HepG2 (cell line): Measurements from ENCODE around the gene GPATCH8. TPM values are rescaled to one million over a fixed set of nuclear protein-coding genes. Genes with fewer than 3 reads are reported as not detected.
A peak's percentile ranks its signal among the peaks of the same experiment; 100 is the strongest.

Experiments
- ARNT2 ChIP-seq: sonication (generic); formaldehyde crosslinking; IDR thresholded peaks from 2 replicates; pipeline ENCODE4 v1.8.0; 2022; ENCODE audit warnings: mild to moderate bottlenecking, low read depth, missing genetic modification reagents, moderate library complexity
- MAZ ChIP-seq, 2 experiments: sonication (generic) in 1 of 2; formaldehyde crosslinking in 1 of 2; IDR thresholded peaks; 2 replicates each; pipeline versions ENCODE4 v1.5.0 to v1.6.1; 2012 to 2020; ENCODE audit warnings: low read depth in 2 of 2, mild to moderate bottlenecking in 2 of 2, borderline replicate concordance in 1 of 2, improper control_type of control experiment in 1 of 2, low read length in 1 of 2, missing genetic modification reagents in 1 of 2, moderate library complexity in 1 of 2
- NCOA1 ChIP-seq: sonication (generic); formaldehyde crosslinking; IDR thresholded peaks from 2 replicates; pipeline ENCODE4 v1.9.0; 2021; ENCODE audit warnings: missing genetic modification reagents
- RNF2 ChIP-seq: fragments of 450-650 bp; conservative IDR thresholded peaks from 2 replicates; pipeline ENCODE4 v1.6.1; 2016; ENCODE audit warnings: low read depth
- SAP130 ChIP-seq: IDR thresholded peaks from 2 replicates; pipeline ENCODE4 v1.6.1; 2016; ENCODE audit warnings: low read depth
- SCMH1 ChIP-seq: sonication (generic); formaldehyde crosslinking; IDR thresholded peaks from 2 replicates; pipeline ENCODE4 v1.9.0; 2021; ENCODE audit warnings: missing genetic modification reagents, mild to moderate bottlenecking, borderline replicate concordance
- TCF7 ChIP-seq: sonication (generic); IDR thresholded peaks from 2 replicates; pipeline ENCODE4 v1.6.1; 2016; ENCODE audit warnings: antibody characterized with exemption, low read depth
- XRCC5 ChIP-seq: fragments of 200-400 bp; formaldehyde crosslinking; optimal IDR thresholded peaks from 2 replicates; pipeline ENCODE3; 2017; ENCODE audit warnings: mild to moderate bottlenecking, low read length
- ZBTB7A ChIP-seq: sonication (generic); formaldehyde crosslinking; IDR thresholded peaks from 2 replicates; pipeline ENCODE4 v1.8.0; 2022; ENCODE audit warnings: mild to moderate bottlenecking, missing genetic modification reagents
- ZFP36L1 ChIP-seq: sonication (generic); formaldehyde crosslinking; IDR thresholded peaks from 2 replicates; pipeline ENCODE4 v1.8.0; 2022; ENCODE audit warnings: mild to moderate bottlenecking, missing genetic modification reagents, moderate library complexity
- ZHX2 ChIP-seq, 2 experiments: sonication (generic) in 1 of 2; formaldehyde crosslinking in 1 of 2; IDR thresholded peaks; 2 replicates each; pipeline versions ENCODE4 v1.6.1 to v1.9.0; 2014 to 2022; ENCODE audit warnings: antibody characterized with exemption in 1 of 2, borderline replicate concordance in 1 of 2, inconsistent platforms in 1 of 2, low read depth in 1 of 2, missing genetic modification reagents in 1 of 2
- ZNF503 ChIP-seq: sonication (generic); formaldehyde crosslinking; IDR thresholded peaks from 2 replicates; pipeline ENCODE4 v1.4.0; 2020; ENCODE audit warnings: missing genetic modification reagents
- ZNF629 ChIP-seq: sonication (generic); formaldehyde crosslinking; conservative IDR thresholded peaks from 2 replicates; pipeline ENCODE4 v1.5.0; 2020; ENCODE audit warnings: missing genetic modification reagents
- ZNF639 ChIP-seq: conservative IDR thresholded peaks from 2 replicates; pipeline ENCODE4 v1.6.1; 2018; ENCODE audit warnings: missing genetic modification reagents
- ZSCAN20 ChIP-seq: sonication (generic); formaldehyde crosslinking; IDR thresholded peaks from 2 replicates; pipeline ENCODE4 v1.4.0; 2020; ENCODE audit warnings: missing genetic modification reagents, mild to moderate bottlenecking, borderline replicate concordance
- ZSCAN21 ChIP-seq: sonication (generic); formaldehyde crosslinking; IDR thresholded peaks from 2 replicates; pipeline ENCODE4 v1.8.0; 2022; ENCODE audit warnings: mild to moderate bottlenecking, missing genetic modification reagents, moderate library complexity, borderline replicate concordance
- polyA plus RNA-seq, 8 experiments: library from polyadenylated mRNA; depleted of rRNA in 3 of 8; stranded (reverse) in 7 of 8; unstranded in 1 of 8; fragments of >200 nt; fragmentation: Illumina TruSeq in 4 of 8; extraction: Trizol in 4 of 8; gene quantifications; 2 replicates each; pipeline versions ENCODE4 v1.2.1 to v1.2.3, GENCODE V29; 2011 to 2016; ENCODE audit warnings: low read depth in 4 of 8, missing spikeins in 1 of 8, mixed read lengths in 1 of 8; ENCODE audit not compliant: insufficient read depth in 1 of 8
- total RNA-seq, 5 experiments: library from RNA; depleted of rRNA; stranded (reverse); fragments of >200 nt; fragmentation: Illumina TruSeq; extraction: Trizol; gene quantifications; 2 replicates each; pipeline ENCODE4 v1.2.3, GENCODE V29; 2016; ENCODE audit warnings: low read depth in 1 of 5

The GPATCH8 gene
- total and polyA plus RNA-seq, 2 of the 13 experiments (the other 11 are each of a cell fraction or from before 2014, with no cell fraction given), result 20.7 to 21.5 TPM

GRCh38 chr17:44354582-44355561, 148.3 kb downstream of the GPATCH8 start (continued):
- peak; percentile 71 for TF ChIP-seq ZBTB7A (CRISPR knock-in tag)
- TF ChIP-seq ZNF629, result 0 out of 2 replicates have a peak, but pooled peaks have one; percentile 7
- TF ChIP-seq ZSCAN20, result peak; percentile 68; the same call in 1 of the 2 replicates
- peak; percentile 48; the same call in 1 of the 2 replicates for TF ChIP-seq ZSCAN21
- TF ChIP-seq NCOA1 (CRISPR knock-in tag), result no peak
- TF ChIP-seq ZNF639 (CRISPR knock-in tag), result peak; percentile 48; the same call in 1 of the 2 replicates
- TF ChIP-seq SCMH1 (CRISPR knock-in tag), result no peak
- TF ChIP-seq RNF2, result peak; percentile 73; the same call in 1 of the 2 replicates
- TF ChIP-seq SAP130 (CRISPR knock-in tag), result peak; percentile 41
- TF ChIP-seq XRCC5, result peak; percentile 86
- TF ChIP-seq ZNF503 (CRISPR knock-in tag), result 0 out of 2 replicates have a peak, but pooled peaks have one; percentile 21
- TF ChIP-seq ZFP36L1 (CRISPR knock-in tag), result no peak
- peak; percentile 38; the same call in 1 of the 2 replicates for TF ChIP-seq ARNT2
- TF ChIP-seq TCF7, result no peak
- TF ChIP-seq ZHX2 (IDR thresholded peaks at IDR 0.05; ENCODE audit: low read depth), result peak; percentile 68; the same call in 1 of the 2 replicates
- TF ChIP-seq ZHX2 (CRISPR knock-in tag; IDR thresholded peaks at IDR 0.05; ENCODE audit: borderline replicate concordance), result no peak
- 0 out of 2 replicates have a peak, but pooled peaks have one; percentile 24 for TF ChIP-seq MAZ (IDR thresholded peaks at IDR 0.05; ENCODE audit: borderline replicate concordance, low read depth, low read length)
- TF ChIP-seq MAZ (CRISPR knock-in tag; IDR thresholded peaks at IDR 0.05; ENCODE audit: low read depth), result peak; percentile 81
